HepG2 (cell line): Measurements from ENCODE around the gene TMTC1. TPM values are rescaled to one million over a fixed set of nuclear protein-coding genes. Genes with fewer than 3 reads are reported as not detected.
A peak's percentile ranks its signal among the peaks of the same experiment; 100 is the strongest.

Experiments
- ATF6 ChIP-seq: sonication (generic); formaldehyde crosslinking; conservative IDR thresholded peaks from 2 replicates; pipeline ENCODE4 v1.4.0; 2020; ENCODE audit warnings: missing genetic modification reagents
- DR1 ChIP-seq: sonication (generic); formaldehyde crosslinking; IDR thresholded peaks from 2 replicates; pipeline ENCODE4 v1.8.0; 2021; ENCODE audit warnings: mild to moderate bottlenecking, missing genetic modification reagents, inconsistent platforms
- ELF1 ChIP-seq: sonication (generic); formaldehyde crosslinking; IDR thresholded peaks from 2 replicates; pipeline ENCODE4 v1.4.0; 2020; ENCODE audit warnings: missing genetic modification reagents
- FOXA3 ChIP-seq: IDR thresholded peaks from 2 replicates; pipeline ENCODE4 v1.6.1; 2016; ENCODE audit warnings: missing genetic modification reagents, missing compliant biosample characterization
- HNRNPK ChIP-seq: fragments of 200-400 bp; formaldehyde crosslinking; IDR thresholded peaks from 2 replicates; pipeline ENCODE4 v1.6.1; 2018; ENCODE audit warnings: low read length, low read depth, moderate library complexity, mild to moderate bottlenecking; ENCODE audit not compliant: poor library complexity, severe bottlenecking
- HOMEZ ChIP-seq: IDR thresholded peaks from 2 replicates; pipeline ENCODE4 v1.6.1; 2016; ENCODE audit warnings: low read depth
- HOXA3 ChIP-seq: sonication (generic); formaldehyde crosslinking; IDR thresholded peaks from 2 replicates; pipeline ENCODE4 v1.5.0; 2020; ENCODE audit warnings: missing genetic modification reagents
- KLF9 ChIP-seq: IDR thresholded peaks from 2 replicates; pipeline ENCODE4 v1.6.1; 2016; ENCODE audit warnings: low read depth
- LRRFIP1 ChIP-seq: sonication (generic); formaldehyde crosslinking; conservative IDR thresholded peaks from 2 replicates; pipeline ENCODE4 v1.4.0; 2020; ENCODE audit warnings: missing genetic modification reagents
- MAFF ChIP-seq: IDR thresholded peaks from 2 replicates; pipeline ENCODE4 v1.6.1; 2011; ENCODE audit warnings: low read depth, low read length, improper control_type of control experiment
- MED13 ChIP-seq: sonication (generic); formaldehyde crosslinking; IDR thresholded peaks from 2 replicates; pipeline ENCODE4 v1.5.0; 2020; ENCODE audit warnings: missing genetic modification reagents
- MTF1 ChIP-seq: sonication (generic); formaldehyde crosslinking; IDR thresholded peaks from 2 replicates; pipeline ENCODE4 v1.5.0; 2020; ENCODE audit warnings: missing genetic modification reagents
- NPAS2 ChIP-seq: sonication (generic); formaldehyde crosslinking; IDR thresholded peaks from 2 replicates; pipeline ENCODE4 v1.8.0; 2022; ENCODE audit warnings: mild to moderate bottlenecking, missing genetic modification reagents, borderline replicate concordance
- RARA ChIP-seq: IDR thresholded peaks from 2 replicates; pipeline ENCODE4 v1.6.1; 2016; ENCODE audit warnings: missing genetic modification reagents, missing compliant biosample characterization
- RORA ChIP-seq: sonication (generic); formaldehyde crosslinking; IDR thresholded peaks from 2 replicates; pipeline ENCODE4 v1.5.0; 2020; ENCODE audit warnings: mild to moderate bottlenecking, missing genetic modification reagents, moderate library complexity
- SMAD9 ChIP-seq: sonication (generic); formaldehyde crosslinking; IDR thresholded peaks from 2 replicates; pipeline ENCODE4 v1.5.1; 2020; ENCODE audit warnings: mild to moderate bottlenecking, missing genetic modification reagents
- TFE3 ChIP-seq: IDR thresholded peaks from 2 replicates; pipeline ENCODE4 v1.6.1; 2016
- TOE1 ChIP-seq: sonication (generic); formaldehyde crosslinking; IDR thresholded peaks from 2 replicates; pipeline ENCODE4 v1.4.0; 2020; ENCODE audit warnings: mild to moderate bottlenecking, missing genetic modification reagents
- ZNF24 ChIP-seq: fragments of 450-650 bp; IDR thresholded peaks from 2 replicates; pipeline ENCODE4 v1.6.1; 2017; ENCODE audit warnings: antibody characterized with exemption, mild to moderate bottlenecking
- ZNF264 ChIP-seq: sonication (generic); formaldehyde crosslinking; IDR thresholded peaks from 2 replicates; pipeline ENCODE4 v1.4.0; 2020; ENCODE audit warnings: missing genetic modification reagents
- ZNF3 ChIP-seq: IDR thresholded peaks from 2 replicates; pipeline ENCODE4 v1.7.0; 2017; ENCODE audit warnings: inconsistent platforms
- ZNF333 ChIP-seq: sonication (generic); formaldehyde crosslinking; IDR thresholded peaks from 2 replicates; pipeline ENCODE4 v1.4.0; 2020; ENCODE audit warnings: mild to moderate bottlenecking, missing genetic modification reagents, borderline replicate concordance
- ZNF354B ChIP-seq: sonication (generic); formaldehyde crosslinking; IDR thresholded peaks from 2 replicates; pipeline ENCODE4 v1.8.0; 2022; ENCODE audit warnings: mild to moderate bottlenecking, missing genetic modification reagents
- ZNF367 ChIP-seq: sonication (generic); formaldehyde crosslinking; IDR thresholded peaks from 2 replicates; pipeline ENCODE4 v1.4.0; 2020; ENCODE audit warnings: missing genetic modification reagents, borderline replicate concordance
- ZNF883 ChIP-seq: sonication (generic); formaldehyde crosslinking; IDR thresholded peaks from 2 replicates; pipeline ENCODE4 v1.5.1; 2020; ENCODE audit warnings: mild to moderate bottlenecking, missing genetic modification reagents; ENCODE audit errors: not compliant biosample characterization
- ZNF891 ChIP-seq: sonication (generic); formaldehyde crosslinking; IDR thresholded peaks from 2 replicates; pipeline ENCODE4 v1.5.0; 2020; ENCODE audit warnings: mild to moderate bottlenecking, missing genetic modification reagents
- polyA plus RNA-seq, 8 experiments: library from polyadenylated mRNA; depleted of rRNA in 3 of 8; stranded (reverse) in 7 of 8; unstranded in 1 of 8; fragments of >200 nt; fragmentation: Illumina TruSeq in 4 of 8; extraction: Trizol in 4 of 8; gene quantifications; 2 replicates each; pipeline versions ENCODE4 v1.2.1 to v1.2.3, GENCODE V29; 2011 to 2016; ENCODE audit warnings: low read depth in 4 of 8, missing spikeins in 1 of 8, mixed read lengths in 1 of 8; ENCODE audit not compliant: insufficient read depth in 1 of 8
- total RNA-seq, 5 experiments: library from RNA; depleted of rRNA; stranded (reverse); fragments of >200 nt; fragmentation: Illumina TruSeq; extraction: Trizol; gene quantifications; 2 replicates each; pipeline ENCODE4 v1.2.3, GENCODE V29; 2016; ENCODE audit warnings: low read depth in 1 of 5

TMTC1 gene
- total and polyA plus RNA-seq, 2 of the 13 experiments (the other 11 are each of a cell fraction or from before 2014, with no cell fraction given), result 0.69 to 1.8 TPM

GRCh38 chr12:29807129-29807528 is 23.4 kb upstream of the TMTC1 start (continued):
- TF ChIP-seq HNRNPK (no peak), ZNF883 (no peak), ATF6 (no peak), LRRFIP1 (CRISPR knock-in tag) (no peak), MTF1 (CRISPR knock-in tag) (no peak), ZNF354B (CRISPR knock-in tag) (no peak), ZNF367 (CRISPR knock-in tag) (no peak), ZNF24 (no peak), ZNF333 (CRISPR knock-in tag) (no peak), TFE3 (CRISPR knock-in tag) (no peak), KLF9 (CRISPR knock-in tag) (no peak), ELF1 (no peak), NPAS2 (no peak), ZNF264 (CRISPR knock-in tag) (0 out of 2 replicates have a peak, but pooled peaks have one; percentile 33), MED13 (no peak), ZNF891 (no peak), HOMEZ (no peak), RORA (CRISPR knock-in tag) (no peak), TOE1 (CRISPR knock-in tag) (no peak), FOXA3 (CRISPR knock-in tag) (peak; percentile 35), RARA (CRISPR knock-in tag) (peak; percentile 42), SMAD9 (CRISPR knock-in tag) (no peak), MAFF (no peak), HOXA3 (CRISPR knock-in tag) (no peak), DR1 (CRISPR knock-in tag) (no peak), ZNF3 (CRISPR knock-in tag) (no peak)
